Measurements from ENCODE around the gene LPP.

GRCh38 chr3:188431553-188431952 is 277.6 kb downstream of the LPP start:
- TF ChIP-seq CTCF (IDR thresholded peaks at IDR 0.05; ENCODE audit: low read depth, low read length, poor library complexity, severe bottlenecking) (no peak), EZH2phosphoT487 (IDR thresholded peaks at IDR 0.05; ENCODE audit: borderline replicate concordance, low read length) (no peak)
